ENCODE results near the gene MAGED4B.

The MAGED4B gene

GRCh38 chrX:52015794-52016193 is 53.2 kb downstream of the MAGED4B start:
- DNase-seq, result no peak
- Mint-ChIP-seq H3K27ac (no peak overlapping the region), H3K4me3 (no peak overlapping the region), H3K27me3 (ENCODE audit: low read depth, poor library complexity) (peaks cover 3% of the 10 kb centered on the region), H3K9me3 (peaks cover 20% of the 10 kb centered on the region), H3K36me3 (ENCODE audit: low read depth) (no peaks in the 10 kb centered on the region), H3K4me1 (no peaks in the 10 kb centered on the region)
- TF ChIP-seq CTCF (IDR thresholded peaks at IDR 0.05), result no peak

All from nephron progenitor cell (in vitro differentiated cells).